ENCODE measurements around the gene PSMA4. TPM values are rescaled to one million over a fixed set of nuclear protein-coding genes. Genes with fewer than 3 reads are reported as not detected.
"Not testable (repeated sequence)": the region's sequence is repeated elsewhere in the genome, so short reads cannot be mapped to it uniquely, and the experiment has no call there.

PSMA4 gene
- total RNA-seq, 4 donors from 2014 or later = 58.1 to 102 (median 76.8) TPM

- 1% methylated on average over 28 to 62 of the region's 63 CpGs for WGBS, 2 donors
- peaks cover 0 to 1% (median 0%) of the 10 kb centered on the region in 3 donors for H3K36me3 ChIP-seq
- H3K9me3 ChIP-seq = no peaks in the 10 kb centered on the region
- H3K27ac ChIP-seq = peak within 1 kb of the TSS; percentile 39 to 78 (median 72)
- TF ChIP-seq POLR2A (IDR thresholded peaks at IDR 0.05) (peak in 1 of 2 donors; percentile 44), EP300 (IDR thresholded peaks at IDR 0.05) (peak; percentile 65 to 66), CTCF (IDR thresholded peaks at IDR 0.05) (peak in 2 of 5 experiments; percentile 43 to 58)
- peak; percentile 77 to 87 for DNase-seq (ENCODE audit: low spot score in 2 of 2)
- H3K4me1 ChIP-seq = peaks cover 0 to 15% (median 0%) of the 10 kb centered on the region in 4 donors
- H3K4me3 ChIP-seq = peak within 1 kb of the TSS; percentile 60 to 81 (median 70)
- no peaks in the 10 kb centered on the region for H3K27me3 ChIP-seq
These were observed 33.0 kb upstream of the PSMA4 start, which contains the start of gene HYKK for GRCh38 chr15:78506971-78507830. Gene HYKK (plus strand): TSS chr15:78507577. CDS start chr15:78513089, 5,512 bp downstream.

- H3K9me3 ChIP-seq = no peaks in the 10 kb centered on the region
- no peaks in the 10 kb centered on the region for H3K27me3 ChIP-seq
- peak overlapping the region; percentile 60 to 81 (median 70) for H3K4me3 ChIP-seq
- no peaks in the 10 kb centered on the region for H3K36me3 ChIP-seq
- H3K27ac ChIP-seq = peak overlapping the region in 3 of 4 donors; percentile 70 to 78 (median 74)
- TF ChIP-seq EP300 (IDR thresholded peaks at IDR 0.05) = no peak
- TF ChIP-seq POLR2A (IDR thresholded peaks at IDR 0.05) = no peak
- no peak for TF ChIP-seq CTCF (IDR thresholded peaks at IDR 0.05)
- H3K4me1 ChIP-seq = peaks cover 0 to 15% (median 0%) of the 10 kb centered on the region in 4 donors
- 2 to 6% methylated on average over 3 to 13 of the region's 13 CpGs for whole genome bisulfite sequencing, 2 donors
- DNase-seq (ENCODE audit: low spot score in 2 of 2) = no peak
These were observed 32.4 kb upstream of the PSMA4 start for GRCh38 chr15:78507831-78508160.

DNA sequence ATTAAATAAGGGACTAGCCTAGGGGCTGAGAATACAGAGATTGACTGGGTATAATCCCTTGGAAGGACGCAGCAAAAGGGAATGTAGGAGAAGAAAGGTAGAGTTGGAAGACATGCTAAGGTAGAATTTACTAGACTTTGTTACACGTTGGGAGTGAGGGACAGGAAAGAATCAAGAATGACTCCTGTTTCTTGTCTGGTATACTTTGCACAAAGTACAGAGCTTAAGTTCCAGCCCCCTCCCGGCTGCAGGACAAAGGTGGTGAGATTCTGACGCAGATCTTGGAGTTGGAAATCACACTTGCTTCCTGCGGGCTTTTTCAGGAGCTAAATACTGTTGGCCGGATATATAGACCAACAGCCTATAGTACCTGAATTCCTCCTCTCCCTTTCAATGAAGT, 32.0 kb upstream of the PSMA4 start:
- H3K27me3 ChIP-seq = no peaks in the 10 kb centered on the region
- 45 to 46% methylated on average over 6 of the region's 6 CpGs for WGBS, 2 donors
- H3K4me1 ChIP-seq = peaks cover 0 to 15% (median 0%) of the 10 kb centered on the region in 4 donors
- no peak for TF ChIP-seq POLR2A (IDR thresholded peaks at IDR 0.05)
- TF ChIP-seq CTCF (IDR thresholded peaks at IDR 0.05) = no peak
- TF ChIP-seq EP300 (IDR thresholded peaks at IDR 0.05) = no peak
- no peak for DNase-seq (ENCODE audit: low spot score in 2 of 2)
- peak overlapping the region in 1 of 4 donors; percentile 70 for H3K27ac ChIP-seq
- no peaks in the 10 kb centered on the region for H3K9me3 ChIP-seq
- H3K36me3 ChIP-seq = no peaks in the 10 kb centered on the region
- H3K4me3 ChIP-seq = peak overlapping the region; percentile 60 to 81 (median 70)

DNA sequence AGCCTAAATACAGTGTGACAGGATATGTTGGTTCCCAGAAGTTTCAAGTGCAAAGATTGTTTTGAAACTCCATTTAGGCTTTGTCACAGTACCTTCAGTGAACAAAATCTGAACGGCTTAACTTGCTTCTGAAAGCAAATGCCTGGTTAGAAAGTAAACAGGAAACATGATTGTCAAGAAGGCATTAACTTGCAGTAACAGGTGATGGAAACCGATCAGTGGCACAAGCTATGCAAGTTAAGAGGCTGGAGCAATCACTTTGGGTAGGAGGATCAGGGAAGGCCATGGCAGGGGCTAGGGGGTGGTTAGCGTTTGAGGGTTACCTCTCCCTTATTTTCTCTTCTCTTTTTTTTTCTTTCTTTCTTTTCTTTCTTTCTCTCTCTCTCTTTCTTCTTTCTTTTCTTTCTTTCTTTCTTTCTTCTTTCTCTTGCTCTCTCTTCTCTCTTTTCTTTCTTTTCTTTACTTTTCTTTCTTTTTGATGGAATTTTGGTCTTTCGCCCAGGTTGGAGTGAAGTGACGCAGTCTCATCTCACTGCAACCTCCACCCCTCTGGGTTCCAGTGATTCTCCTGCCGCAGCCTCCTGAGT, 30.4 kb upstream of the PSMA4 start:
- no peak for DNase-seq (ENCODE audit: low spot score in 2 of 2)
- no peak overlapping the region for H3K27ac ChIP-seq
- H3K4me3 ChIP-seq = no peak overlapping the region
- 70 to 73% methylated on average over 6 of the region's 6 CpGs for WGBS, 2 donors
- TF ChIP-seq EP300 (IDR thresholded peaks at IDR 0.05) = no peak
- no peak for TF ChIP-seq CTCF (IDR thresholded peaks at IDR 0.05)
- TF ChIP-seq POLR2A (IDR thresholded peaks at IDR 0.05) = no peak
- no peaks in the 10 kb centered on the region for H3K9me3 ChIP-seq
- peaks cover 0 to 15% (median 0%) of the 10 kb centered on the region in 4 donors for H3K4me1 ChIP-seq
- H3K27me3 ChIP-seq = no peaks in the 10 kb centered on the region
- H3K36me3 ChIP-seq = peaks cover 0 to 4% (median 0%) of the 10 kb centered on the region in 3 donors

DNA sequence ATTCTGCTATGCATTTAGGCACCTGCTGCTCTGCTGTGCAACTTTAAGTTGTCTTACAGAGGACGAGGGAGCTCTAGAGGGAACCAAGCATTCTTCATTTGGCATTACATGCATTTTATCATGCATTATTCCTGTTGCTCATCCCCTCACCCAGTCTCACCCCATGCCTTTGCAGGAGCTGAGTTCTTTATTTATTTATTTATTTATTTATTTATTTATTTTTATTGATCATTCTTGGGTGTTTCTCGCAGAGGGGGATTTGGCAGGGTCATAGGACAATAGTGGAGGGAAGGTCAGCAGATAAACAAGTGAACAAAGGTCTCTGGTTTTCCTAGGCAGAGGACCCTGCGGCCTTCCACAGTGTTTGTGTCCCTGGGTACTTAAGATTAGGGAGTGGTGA, 20.2 kb upstream of the PSMA4 start:
- H3K36me3 ChIP-seq = peaks cover 0 to 57% (median 0%) of the 10 kb centered on the region in 3 donors
- not testable (repeated sequence) for H3K27ac ChIP-seq; H3K4me1 ChIP-seq; H3K4me3 ChIP-seq; DNase-seq (ENCODE audit: low spot score in 2 of 2); H3K27me3 ChIP-seq; H3K9me3 ChIP-seq
- WGBS, 2 donors = 93 to 100% methylated on average over 2 to 3 of the region's 3 CpGs

Measured in tibial nerve (tissue), 4 donors.